Measurements from ENCODE around the gene RNMT. TPM values are rescaled to one million over a fixed set of nuclear protein-coding genes. Genes with fewer than 3 reads are reported as not detected.

Gene RNMT
- total and polyA plus RNA-seq, 4 donors = 6.1 to 30.2 (median 17.0) TPM

GRCh38 chr18:13756671-13757070 lies 30.2 kb downstream of the RNMT start:
- H3K4me1 ChIP-seq (ENCODE audit: control insufficient read depth in 1 of 2, insufficient read depth in 2 of 2, low read length in 2 of 2) = no peaks in the 10 kb centered on the region
- H3K36me3 ChIP-seq (ENCODE audit: control insufficient read depth in 1 of 2, insufficient read depth in 2 of 2, low read length in 1 of 2) = peaks cover 10 to 11% of the 10 kb centered on the region in 2 donors
- intact Hi-C loops (cut with DNase I) = no loop called here
- no peaks in the 10 kb centered on the region for H3K27me3 ChIP-seq (ENCODE audit: control insufficient read depth in 1 of 2, insufficient read depth in 2 of 2, low read length in 1 of 2)
- ATAC-seq (ENCODE audit: low FRiP score) (no peak), DNase-seq (no peak)
- no peak overlapping the region for H3K27ac ChIP-seq (ENCODE audit: low read depth in 1 of 2, low read length in 2 of 2)
- H3K9me3 ChIP-seq (ENCODE audit: control insufficient read depth, low read length) = no peaks in the 10 kb centered on the region
- H3K4me3 ChIP-seq (ENCODE audit: low read length in 2 of 2) = no peak overlapping the region

GRCh38 chr18:13758622-13759021 lies 32.1 kb downstream of the RNMT start:
- ATAC-seq (ENCODE audit: low FRiP score) (no peak), DNase-seq (no peak)
- peaks cover 10 to 11% of the 10 kb centered on the region in 2 donors for H3K36me3 ChIP-seq (ENCODE audit: control insufficient read depth in 1 of 2, insufficient read depth in 2 of 2, low read length in 1 of 2)
- H3K27ac ChIP-seq (ENCODE audit: low read depth in 1 of 2, low read length in 2 of 2) = no peak overlapping the region
- no peaks in the 10 kb centered on the region for H3K27me3 ChIP-seq (ENCODE audit: control insufficient read depth in 1 of 2, insufficient read depth in 2 of 2, low read length in 1 of 2)
- 14 to 16% methylated on average over 1 of the region's 1 CpG for WGBS, 2 donors
- intact Hi-C loops (cut with DNase I) = no loop called here
- H3K9me3 ChIP-seq (ENCODE audit: control insufficient read depth, low read length) = no peaks in the 10 kb centered on the region
- H3K4me3 ChIP-seq (ENCODE audit: low read length in 2 of 2) = no peak overlapping the region
- H3K4me1 ChIP-seq (ENCODE audit: control insufficient read depth in 1 of 2, insufficient read depth in 2 of 2, low read length in 2 of 2) = no peaks in the 10 kb centered on the region

DNA sequence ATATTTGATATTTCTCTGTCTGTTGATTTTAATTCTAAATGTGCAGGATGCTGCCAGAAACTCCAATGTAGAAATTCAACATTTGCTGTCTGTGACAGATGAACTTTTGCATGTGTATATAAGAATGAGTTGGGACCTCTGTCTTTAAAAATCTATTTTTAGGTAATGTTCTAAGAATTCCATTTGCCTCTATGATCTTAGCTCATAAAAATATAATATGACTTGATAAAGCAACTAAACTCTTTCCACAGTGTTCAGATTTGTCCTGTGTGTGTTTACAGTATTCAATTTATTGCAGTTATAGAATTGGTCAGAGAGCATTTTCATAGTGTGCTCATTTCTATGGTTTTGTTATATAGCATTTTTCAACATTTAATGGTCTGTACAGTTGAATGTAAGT lies 33.6 kb downstream of the RNMT start:
- Histone ChIP-seq H3K9me3 (ENCODE audit: control insufficient read depth, low read length) (peaks cover 5% of the 10 kb centered on the region), H3K36me3 (ENCODE audit: control insufficient read depth in 1 of 2, insufficient read depth in 2 of 2, low read length in 1 of 2) (peaks cover 10% of the 10 kb centered on the region in 2 donors), H3K4me3 (ENCODE audit: low read length in 2 of 2) (no peak overlapping the region), H3K27me3 (ENCODE audit: control insufficient read depth in 1 of 2, insufficient read depth in 2 of 2, low read length in 1 of 2) (no peaks in the 10 kb centered on the region), H3K4me1 (ENCODE audit: control insufficient read depth in 1 of 2, insufficient read depth in 2 of 2, low read length in 2 of 2) (no peaks in the 10 kb centered on the region), H3K27ac (ENCODE audit: low read depth in 1 of 2, low read length in 2 of 2) (no peak overlapping the region)
- DNase-seq (no peak), ATAC-seq (ENCODE audit: low FRiP score) (no peak)
- intact Hi-C loops (cut with DNase I) = no loop called here

GRCh38 chr18:13762690-13763439 lies 36.4 kb downstream of the RNMT start:
- Histone ChIP-seq H3K27ac (ENCODE audit: low read depth in 1 of 2, low read length in 2 of 2) (no peak overlapping the region), H3K4me3 (ENCODE audit: low read length in 2 of 2) (no peak overlapping the region), H3K36me3 (ENCODE audit: control insufficient read depth in 1 of 2, insufficient read depth in 2 of 2, low read length in 1 of 2) (no peaks in the 10 kb centered on the region), H3K4me1 (ENCODE audit: control insufficient read depth in 1 of 2, insufficient read depth in 2 of 2, low read length in 2 of 2) (no peaks in the 10 kb centered on the region), H3K9me3 (ENCODE audit: control insufficient read depth, low read length) (peaks cover 5% of the 10 kb centered on the region), H3K27me3 (ENCODE audit: control insufficient read depth in 1 of 2, insufficient read depth in 2 of 2, low read length in 1 of 2) (no peaks in the 10 kb centered on the region)
- no peak for DNase-seq
- no peak for ATAC-seq (ENCODE audit: low FRiP score)
- WGBS, 2 donors = 91 to 95% methylated on average over 3 of the region's 3 CpGs
- intact Hi-C loops (cut with DNase I) = no loop called here

- 65 to 66% methylated on average over 3 of the region's 3 CpGs for WGBS, 2 donors
- DNase-seq (no peak), ATAC-seq (ENCODE audit: low FRiP score) (no peak)
- Histone ChIP-seq H3K9me3 (ENCODE audit: control insufficient read depth, low read length) (no peaks in the 10 kb centered on the region), H3K36me3 (ENCODE audit: control insufficient read depth in 1 of 2, insufficient read depth in 2 of 2, low read length in 1 of 2) (no peaks in the 10 kb centered on the region), H3K4me1 (ENCODE audit: control insufficient read depth in 1 of 2, insufficient read depth in 2 of 2, low read length in 2 of 2) (no peaks in the 10 kb centered on the region), H3K27ac (ENCODE audit: low read depth in 1 of 2, low read length in 2 of 2) (no peak overlapping the region), H3K4me3 (ENCODE audit: low read length in 2 of 2) (no peak overlapping the region), H3K27me3 (ENCODE audit: control insufficient read depth in 1 of 2, insufficient read depth in 2 of 2, low read length in 1 of 2) (no peaks in the 10 kb centered on the region)
- intact Hi-C loops (cut with DNase I) = no loop called here
These were observed 48.6 kb downstream of the RNMT start for GRCh38 chr18:13775058-13775457.

DNA sequence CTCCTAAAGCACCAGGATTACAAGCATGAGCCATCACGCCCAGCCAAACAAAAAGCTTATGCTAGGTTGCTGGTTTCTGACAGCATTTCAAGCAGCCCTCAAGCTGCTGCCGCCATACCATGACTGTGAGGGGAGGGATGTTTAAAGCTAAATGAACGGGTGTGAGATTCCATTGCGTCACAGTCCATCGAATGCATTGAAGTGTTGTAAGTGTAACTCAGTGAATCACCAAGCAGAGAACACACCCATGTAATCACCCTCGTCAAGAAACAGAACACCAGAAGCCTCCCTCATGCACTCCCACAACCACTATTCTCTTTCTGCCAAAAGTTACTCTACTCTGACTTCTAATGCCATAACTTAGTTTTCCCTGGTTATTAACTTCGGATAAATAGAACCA lies 64.7 kb downstream of the RNMT start:
- Histone ChIP-seq H3K36me3 (ENCODE audit: control insufficient read depth in 1 of 2, insufficient read depth in 2 of 2, low read length in 1 of 2) (no peaks in the 10 kb centered on the region), H3K4me3 (ENCODE audit: low read length in 2 of 2) (no peak overlapping the region), H3K4me1 (ENCODE audit: control insufficient read depth in 1 of 2, insufficient read depth in 2 of 2, low read length in 2 of 2) (no peaks in the 10 kb centered on the region), H3K9me3 (ENCODE audit: control insufficient read depth, low read length) (no peaks in the 10 kb centered on the region), H3K27ac (ENCODE audit: low read depth in 1 of 2, low read length in 2 of 2) (no peak overlapping the region), H3K27me3 (ENCODE audit: control insufficient read depth in 1 of 2, insufficient read depth in 2 of 2, low read length in 1 of 2) (no peaks in the 10 kb centered on the region)
- ATAC-seq (ENCODE audit: low FRiP score) = no peak
- DNase-seq = no peak
- intact Hi-C loops (cut with DNase I) = no loop called here
- 69 to 75% methylated on average over 7 of the region's 7 CpGs for WGBS, 2 donors

- no peaks in the 10 kb centered on the region for H3K4me1 ChIP-seq (ENCODE audit: control insufficient read depth in 1 of 2, insufficient read depth in 2 of 2, low read length in 2 of 2)
- no peaks in the 10 kb centered on the region for H3K27me3 ChIP-seq (ENCODE audit: control insufficient read depth in 1 of 2, insufficient read depth in 2 of 2, low read length in 1 of 2)
- no peak overlapping the region for H3K4me3 ChIP-seq (ENCODE audit: low read length in 2 of 2)
- DNase-seq (no peak), ATAC-seq (ENCODE audit: low FRiP score) (no peak)
- no peaks in the 10 kb centered on the region for H3K36me3 ChIP-seq (ENCODE audit: control insufficient read depth in 1 of 2, insufficient read depth in 2 of 2, low read length in 1 of 2)
- intact Hi-C loops (cut with DNase I) = no loop called here
- no peak overlapping the region for H3K27ac ChIP-seq (ENCODE audit: low read depth in 1 of 2, low read length in 2 of 2)
- no peaks in the 10 kb centered on the region for H3K9me3 ChIP-seq (ENCODE audit: control insufficient read depth, low read length)
- 36 to 49% methylated on average over 7 of the region's 7 CpGs for whole genome bisulfite sequencing, 2 donors
These were observed 67.3 kb downstream of the RNMT start for GRCh38 chr18:13793819-13794218.

GRCh38 chr18:13796515-13796914 lies 70.0 kb downstream of the RNMT start:
- Histone ChIP-seq H3K4me3 (ENCODE audit: low read length in 2 of 2) (no peak overlapping the region), H3K27me3 (ENCODE audit: control insufficient read depth in 1 of 2, insufficient read depth in 2 of 2, low read length in 1 of 2) (no peaks in the 10 kb centered on the region), H3K27ac (ENCODE audit: low read depth in 1 of 2, low read length in 2 of 2) (no peak overlapping the region), H3K4me1 (ENCODE audit: control insufficient read depth in 1 of 2, insufficient read depth in 2 of 2, low read length in 2 of 2) (no peaks in the 10 kb centered on the region), H3K36me3 (ENCODE audit: control insufficient read depth in 1 of 2, insufficient read depth in 2 of 2, low read length in 1 of 2) (no peaks in the 10 kb centered on the region), H3K9me3 (ENCODE audit: control insufficient read depth, low read length) (no peaks in the 10 kb centered on the region)
- DNase-seq (no peak), ATAC-seq (ENCODE audit: low FRiP score) (no peak)
- intact Hi-C loops (cut with DNase I) = no loop called here
- 78 to 79% methylated on average over 14 of the region's 14 CpGs for WGBS, 2 donors

DNA sequence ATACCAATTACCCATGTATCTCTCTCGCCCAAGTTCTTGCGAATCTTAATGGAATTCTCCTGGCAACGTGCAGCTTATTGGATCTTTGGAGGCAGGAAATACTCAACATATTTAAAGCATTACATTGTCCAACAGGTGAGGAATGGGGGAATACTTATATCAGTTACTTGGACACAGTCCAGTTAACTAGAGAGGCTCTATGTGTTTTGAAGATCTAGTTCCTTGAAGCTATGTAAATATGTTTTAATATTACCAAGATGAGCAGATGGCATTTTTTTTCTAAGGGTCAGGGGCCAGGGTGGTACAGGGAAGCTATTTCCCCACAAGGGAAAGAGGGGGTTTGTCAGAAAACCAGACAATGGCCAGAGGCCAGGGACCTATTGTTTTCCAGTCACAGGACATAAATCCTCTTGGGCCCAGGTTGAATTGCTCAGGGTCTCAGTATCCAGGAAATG lies 70.7 kb downstream of the RNMT start:
- H3K4me1 ChIP-seq (ENCODE audit: control insufficient read depth in 1 of 2, insufficient read depth in 2 of 2, low read length in 2 of 2) = no peaks in the 10 kb centered on the region
- H3K27ac ChIP-seq (ENCODE audit: low read depth in 1 of 2, low read length in 2 of 2) = no peak overlapping the region
- 39 to 61% methylated on average over 3 of the region's 3 CpGs for WGBS, 2 donors
- intact Hi-C loops (cut with DNase I) = no loop called here
- H3K27me3 ChIP-seq (ENCODE audit: control insufficient read depth in 1 of 2, insufficient read depth in 2 of 2, low read length in 1 of 2) = no peaks in the 10 kb centered on the region
- no peak for ATAC-seq (ENCODE audit: low FRiP score)
- H3K9me3 ChIP-seq (ENCODE audit: control insufficient read depth, low read length) = no peaks in the 10 kb centered on the region
- no peaks in the 10 kb centered on the region for H3K36me3 ChIP-seq (ENCODE audit: control insufficient read depth in 1 of 2, insufficient read depth in 2 of 2, low read length in 1 of 2)
- DNase-seq = no peak
- H3K4me3 ChIP-seq (ENCODE audit: low read length in 2 of 2) = no peak overlapping the region
